Lung (tissue), 12 donors: ENCODE data around the gene KCNMA1. TPM values are rescaled to one million over a fixed set of nuclear protein-coding genes. Genes with fewer than 3 reads are reported as not detected.

Experiments
- ATAC-seq: fragments of 200-7000 bp; cut with Tn5 transposase; one replicate; pipeline ENCODE4 v1.9.1; 2020; ENCODE audit warnings: moderate number of reproducible peaks; ENCODE audit not compliant: insufficient read depth, low FRiP score
- DNase-seq, 3 donors: peaks; one replicate each; pipeline ENCODE4 v3.0.0-alpha.2; 2013 to 2017
- H3K27ac ChIP-seq, 2 donors: one replicate each; pipeline ENCODE4 v1.5.1; 2013; ENCODE audit warnings: mild to moderate bottlenecking in 2 of 2, moderate library complexity in 2 of 2, control low read depth in 1 of 2, inconsistent platforms in 1 of 2, low read depth in 1 of 2, low read length in 1 of 2
- H3K27me3 ChIP-seq, 3 donors: one replicate each; pipeline ENCODE4 v1.5.1; 2013; ENCODE audit warnings: low read length in 2 of 3; ENCODE audit not compliant: control insufficient read depth in 3 of 3, insufficient read depth in 3 of 3
- H3K36me3 ChIP-seq, 4 donors: one replicate each; pipeline ENCODE4 v1.5.1; 2013; ENCODE audit warnings: low read length in 4 of 4, mild to moderate bottlenecking in 1 of 4, moderate library complexity in 1 of 4; ENCODE audit not compliant: control insufficient read depth in 4 of 4, insufficient read depth in 4 of 4
- H3K4me1 ChIP-seq, 5 donors: one replicate each; pipeline ENCODE4 v1.5.1; 2013; ENCODE audit warnings: low read length in 5 of 5, mild to moderate bottlenecking in 2 of 5, moderate library complexity in 1 of 5; ENCODE audit not compliant: control insufficient read depth in 5 of 5, insufficient read depth in 5 of 5
- H3K4me3 ChIP-seq: one replicate; pipeline ENCODE4 v1.5.1; 2013; ENCODE audit warnings: mild to moderate bottlenecking, control low read depth, moderate library complexity
- H3K9ac ChIP-seq, 2 donors: one replicate each; pipeline ENCODE4 v1.5.1; 2013; ENCODE audit warnings: low read length in 2 of 2, control low read depth in 1 of 2; ENCODE audit not compliant: insufficient read depth in 1 of 2
- H3K9me3 ChIP-seq, 4 donors: one replicate each; pipeline ENCODE4 v1.5.1; 2013; ENCODE audit warnings: low read length in 3 of 4, mild to moderate bottlenecking in 1 of 4, moderate library complexity in 1 of 4; ENCODE audit not compliant: control insufficient read depth in 4 of 4, insufficient read depth in 3 of 4
- CTCF ChIP-seq: IDR thresholded peaks from 2 replicates; pipeline ENCODE4 v1.5.1; 2012; ENCODE audit warnings: mild to moderate bottlenecking; ENCODE audit errors: control extremely low read depth, extremely low read depth
- WGBS, 2 donors: extraction: QIAGEN DNeasy Blood & Tissue Kit; methylation state at CpG; one replicate each; pipeline ENCODE4 v1.1.7; 2013; 5-methylcytosine and 5-hydroxymethylcytosine counted together
- polyA plus RNA-seq, 2 donors: library from polyadenylated mRNA; stranded (reverse); fragments of 200-250 nt; gene quantifications; one replicate each; pipeline ENCODE4 v1.2.1, GENCODE V29; 2013
- total RNA-seq, 2 donors: library from RNA; depleted of rRNA in 1 of 2; stranded (reverse); fragments of >200 nt in 1 of 2; gene quantifications; one replicate each; pipeline ENCODE4 v1.2.1, GENCODE V29; 2014 to 2021
- donor health status: control.
- donor health status: control.
- donor health status: Bipolar disorder and iron deficiency.
- donor health status: healthy.
- donor health status: DM: yes; HTN: yes; CAD: no.

KCNMA1 gene
- total and polyA plus RNA-seq, 4 donors = 3.8 to 13.0 (median 5.5) TPM

- no peaks in the 10 kb centered on the region for H3K4me1 ChIP-seq
- H3K9me3 ChIP-seq = peaks cover 0 to 3% (median under 1%) of the 10 kb centered on the region in 4 donors
- no peak overlapping the region for H3K9ac ChIP-seq
- no peak for ATAC-seq
- H3K4me3 ChIP-seq = no peak overlapping the region
- no peak for TF ChIP-seq CTCF
- H3K36me3 ChIP-seq = no peaks in the 10 kb centered on the region
- H3K27me3 ChIP-seq = no peaks in the 10 kb centered on the region
- no peak overlapping the region for H3K27ac ChIP-seq
- DNase-seq = no peak
- 81 to 100% methylated on average over 1 of the region's 1 CpG for WGBS, 2 donors
Measured at GRCh38 chr10:77546042-77546441, 91.6 kb downstream of the KCNMA1 start.

- Histone ChIP-seq H3K36me3 (no peaks in the 10 kb centered on the region), H3K4me3 (no peak overlapping the region), H3K4me1 (no peaks in the 10 kb centered on the region), H3K27ac (no peak overlapping the region), H3K9me3 (peaks cover 0 to 3% (median under 1%) of the 10 kb centered on the region in 4 donors), H3K9ac (no peak overlapping the region), H3K27me3 (no peaks in the 10 kb centered on the region)
- 91 to 93% methylated on average over 7 of the region's 7 CpGs for WGBS, 2 donors
- TF ChIP-seq CTCF = no peak
- DNase-seq = no peak
- ATAC-seq = no peak
Measured at GRCh38 chr10:77545585-77545984, 92.0 kb downstream of the KCNMA1 start.

GRCh38 chr10:77544617-77545016 is 93.0 kb downstream of the KCNMA1 start:
- Histone ChIP-seq H3K4me1 (no peaks in the 10 kb centered on the region), H3K4me3 (no peak overlapping the region), H3K27me3 (no peaks in the 10 kb centered on the region), H3K9ac (no peak overlapping the region), H3K36me3 (no peaks in the 10 kb centered on the region), H3K9me3 (peaks cover 0 to 3% (median under 1%) of the 10 kb centered on the region in 4 donors), H3K27ac (no peak overlapping the region)
- no peak for DNase-seq
- 90 to 96% methylated on average over 1 of the region's 1 CpG for WGBS, 2 donors
- no peak for TF ChIP-seq CTCF
- no peak for ATAC-seq

GRCh38 chr10:77542710-77543259 is 94.8 kb downstream of the KCNMA1 start:
- H3K27ac ChIP-seq = no peak overlapping the region
- DNase-seq = no peak
- no peak overlapping the region for H3K9ac ChIP-seq
- no peak overlapping the region for H3K4me3 ChIP-seq
- H3K4me1 ChIP-seq = peaks cover 0 to 3% (median 0%) of the 10 kb centered on the region in 5 donors
- no peaks in the 10 kb centered on the region for H3K36me3 ChIP-seq
- no peak for TF ChIP-seq CTCF
- peaks cover 0 to 3% (median 0%) of the 10 kb centered on the region in 4 donors for H3K9me3 ChIP-seq
- ATAC-seq = no peak
- WGBS, 2 donors = 69 to 83% methylated on average over 2 of the region's 2 CpGs
- no peaks in the 10 kb centered on the region for H3K27me3 ChIP-seq
